ENCODE data around the gene ERGIC2.
"Not testable (repeated sequence)": the region's sequence is repeated elsewhere in the genome, so short reads cannot be mapped to it uniquely, and the experiment has no call there.

ERGIC2 gene, protein sequence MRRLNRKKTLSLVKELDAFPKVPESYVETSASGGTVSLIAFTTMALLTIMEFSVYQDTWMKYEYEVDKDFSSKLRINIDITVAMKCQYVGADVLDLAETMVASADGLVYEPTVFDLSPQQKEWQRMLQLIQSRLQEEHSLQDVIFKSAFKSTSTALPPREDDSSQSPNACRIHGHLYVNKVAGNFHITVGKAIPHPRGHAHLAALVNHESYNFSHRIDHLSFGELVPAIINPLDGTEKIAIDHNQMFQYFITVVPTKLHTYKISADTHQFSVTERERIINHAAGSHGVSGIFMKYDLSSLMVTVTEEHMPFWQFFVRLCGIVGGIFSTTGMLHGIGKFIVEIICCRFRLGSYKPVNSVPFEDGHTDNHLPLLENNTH

DNA sequence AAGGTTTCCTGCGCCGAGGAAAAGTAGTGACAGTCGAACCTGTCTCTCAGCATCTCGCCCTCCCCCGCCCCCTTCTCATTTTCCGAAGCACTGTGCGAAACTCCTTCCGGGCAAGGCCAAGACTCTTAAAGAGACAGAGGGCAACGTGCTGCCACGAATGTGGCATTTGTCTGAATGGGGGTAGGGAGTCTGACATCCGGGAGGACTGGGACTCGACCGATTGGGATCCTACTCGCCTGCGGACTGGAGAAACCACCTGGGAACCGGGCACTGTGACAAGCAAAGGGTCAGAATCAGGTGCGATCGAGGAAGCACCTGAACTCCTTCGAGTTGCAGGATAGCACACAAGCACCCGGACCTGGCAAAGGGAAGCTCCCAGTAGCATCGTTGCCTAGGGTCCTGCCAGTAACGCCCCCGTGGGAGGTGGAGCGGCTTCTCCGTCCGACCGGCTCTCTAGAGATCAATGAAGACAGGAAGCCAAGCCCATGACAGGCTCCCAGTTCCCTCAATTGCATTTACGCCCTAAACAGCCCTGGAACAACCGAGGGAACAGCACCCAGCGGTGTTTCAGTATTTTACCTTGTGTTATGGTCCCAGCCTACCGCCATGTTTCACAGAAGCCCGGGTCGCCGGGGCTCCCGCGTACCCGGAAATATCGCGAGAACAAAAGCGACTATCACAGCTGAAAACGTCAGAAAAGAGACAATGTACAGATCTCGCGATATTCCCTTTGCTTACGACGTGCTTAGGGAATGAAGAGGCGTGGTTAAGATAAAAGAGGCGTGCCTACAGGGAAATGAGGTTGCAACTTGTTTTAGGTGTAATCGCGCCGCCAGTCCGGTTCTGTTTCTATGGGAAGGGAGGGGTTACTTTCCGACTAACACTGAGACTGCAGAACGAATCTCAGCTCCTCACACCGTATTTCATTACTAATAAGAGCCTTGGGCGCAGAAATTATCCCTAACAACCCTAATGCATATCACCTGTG lies at the start of gene ERGIC2:
ERGIC2 (minus strand) TSS at position 637 of the 988 bp plus-strand sequence. CDS start 9,539 bp downstream, outside the sequence.
- peak; percentile 93 for DNase-seq (ENCODE audit: low spot score)

DNA sequence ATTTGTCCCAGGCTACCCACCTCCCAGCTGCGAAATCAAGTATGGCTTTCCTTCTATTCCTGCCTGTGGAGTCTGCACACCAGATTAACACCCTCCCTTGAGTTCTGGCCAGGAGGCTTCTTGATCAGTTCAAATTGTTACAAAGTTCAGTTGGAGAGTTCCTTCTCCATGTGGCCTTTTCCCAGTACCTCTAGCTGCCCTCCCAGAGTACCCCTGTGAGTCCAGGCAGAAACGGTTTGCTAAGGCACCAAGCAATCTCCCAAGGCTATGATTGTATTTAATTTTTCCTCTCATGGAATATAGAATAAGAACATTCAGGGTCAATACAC lies 49.7 kb upstream of the ERGIC2 start:
- DNase-seq (ENCODE audit: low spot score): no peak

DNA sequence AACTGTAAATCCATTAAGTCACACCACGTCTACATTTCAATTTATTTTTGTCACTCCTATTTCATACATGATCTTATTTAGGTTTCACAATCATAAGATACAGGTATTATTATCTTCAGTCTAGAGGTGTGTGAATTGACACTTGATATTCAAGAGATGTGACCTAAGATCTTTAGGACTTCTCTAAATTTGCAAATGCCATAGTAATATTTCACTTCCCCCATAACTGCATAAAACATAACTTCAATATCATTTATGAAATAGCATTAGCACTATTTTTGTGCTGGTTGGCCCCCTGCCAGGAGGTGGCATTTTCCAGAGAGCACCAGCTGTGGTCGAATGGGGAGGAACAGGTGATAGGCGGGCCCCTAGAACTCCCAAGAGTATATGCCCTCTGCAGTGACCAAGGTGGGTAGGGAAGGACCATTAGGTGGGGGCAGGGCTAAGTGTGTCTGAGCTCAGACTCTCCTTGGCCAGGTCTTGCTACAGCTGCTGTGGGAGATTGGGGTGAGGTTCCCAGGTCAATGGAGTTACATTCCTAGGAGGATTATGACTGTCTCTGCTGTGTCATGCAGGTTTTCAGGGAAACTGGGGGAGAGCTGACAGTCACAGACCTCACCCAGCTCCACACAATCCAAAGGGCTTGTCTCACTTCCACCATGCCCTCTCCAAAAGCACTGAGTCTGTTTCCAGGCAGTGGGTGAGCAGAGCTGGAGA lies 49.2 kb upstream of the ERGIC2 start:
- no peak for DNase-seq (ENCODE audit: low spot score)

DNA sequence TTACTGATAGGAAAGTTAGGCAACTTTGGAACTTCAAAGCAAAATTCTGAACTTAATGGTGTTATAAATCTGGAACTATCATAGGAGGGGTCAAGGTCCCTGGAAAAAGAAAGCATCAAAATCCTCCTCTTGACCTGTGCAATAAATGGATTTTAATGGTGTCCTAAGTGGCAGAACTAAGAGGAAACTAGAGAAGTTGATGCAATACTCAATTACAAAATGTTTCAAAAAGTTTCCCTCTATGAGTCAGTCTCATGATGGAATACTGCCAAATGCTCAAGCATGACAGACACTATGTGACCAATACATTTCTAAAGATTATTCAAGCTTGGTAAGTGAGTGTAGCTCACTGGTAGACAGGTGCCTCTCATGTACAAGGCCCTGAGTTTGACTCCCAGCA lies 47.7 kb upstream of the ERGIC2 start:
- no peak for DNase-seq (ENCODE audit: low spot score)

DNA sequence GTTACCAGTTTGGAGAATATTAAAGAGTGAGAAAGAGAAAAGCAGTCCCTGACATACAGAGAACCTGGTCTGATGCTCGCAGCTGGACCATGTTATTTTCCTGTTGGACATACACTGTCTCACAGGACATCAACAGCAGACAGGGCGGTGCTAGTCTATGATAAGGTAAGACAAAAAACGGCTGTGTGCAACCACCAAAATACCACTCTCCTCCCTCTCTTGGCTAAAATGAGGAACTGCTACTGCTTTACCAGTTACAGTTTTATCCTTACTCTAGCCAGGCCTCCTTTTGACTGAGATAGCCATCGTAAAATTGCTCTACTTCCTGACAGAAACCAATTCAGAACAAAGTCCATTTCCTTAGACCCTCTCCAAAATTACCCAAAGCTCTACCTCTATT lies 47.0 kb upstream of the ERGIC2 start:
- no peak for DNase-seq (ENCODE audit: low spot score)

DNA sequence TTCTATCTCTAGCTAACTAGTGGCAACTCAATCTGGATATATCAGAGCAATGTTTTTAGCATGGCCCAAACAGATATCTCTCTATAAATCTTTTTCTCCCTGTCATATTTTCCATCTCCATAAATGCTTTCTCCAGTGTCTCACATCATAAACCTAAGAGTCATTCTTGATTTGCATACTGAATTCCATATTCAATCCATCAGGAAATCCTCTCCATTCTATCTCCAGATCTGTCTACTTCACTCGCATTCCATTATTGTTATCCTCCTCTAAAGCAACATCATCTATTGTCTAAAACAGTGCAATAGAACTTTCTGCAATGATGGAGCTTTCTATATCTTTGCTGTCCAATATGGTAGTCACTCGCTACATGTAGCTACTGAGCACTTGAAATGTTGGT lies 45.5 kb upstream of the ERGIC2 start:
- DNase-seq (ENCODE audit: low spot score): no peak

DNA sequence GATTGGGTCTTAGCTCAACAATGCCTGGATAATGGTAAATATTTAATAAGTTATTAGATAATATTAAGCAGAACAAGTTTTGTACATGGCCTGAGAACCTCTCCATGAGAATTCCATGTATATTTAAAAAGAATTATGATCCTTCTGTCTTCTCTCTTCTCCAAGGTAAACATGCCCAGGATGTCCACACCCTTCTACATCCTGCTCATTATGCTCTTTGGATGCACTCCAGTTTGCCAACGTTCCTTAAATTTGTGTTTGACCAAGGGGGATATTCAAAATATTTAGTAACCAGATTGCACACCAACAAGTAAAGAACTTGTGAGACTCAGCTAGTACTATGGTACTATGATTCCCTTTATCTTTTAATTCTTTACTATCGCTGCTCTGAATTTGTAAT lies 44.8 kb upstream of the ERGIC2 start:
- no peak for DNase-seq (ENCODE audit: low spot score)

DNA sequence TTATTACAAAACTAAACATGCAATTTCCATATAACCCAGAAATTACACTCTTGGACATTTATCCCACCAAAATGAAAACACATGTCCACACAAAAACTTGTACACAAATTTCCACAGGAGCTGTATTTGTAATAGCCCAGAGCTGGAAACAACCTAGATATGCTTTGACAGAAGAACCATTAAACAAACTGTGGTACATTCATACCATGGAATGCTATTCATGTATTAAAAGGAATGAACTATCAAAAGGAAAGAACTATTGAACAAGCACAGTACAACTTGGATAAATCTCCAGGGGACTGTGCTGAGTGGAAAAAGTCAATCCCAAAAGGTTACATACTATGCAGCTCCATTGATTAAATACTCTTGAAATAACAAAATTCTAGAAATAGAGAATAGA lies 35.8 kb upstream of the ERGIC2 start:
- DNase-seq (ENCODE audit: low spot score): no peak

DNA sequence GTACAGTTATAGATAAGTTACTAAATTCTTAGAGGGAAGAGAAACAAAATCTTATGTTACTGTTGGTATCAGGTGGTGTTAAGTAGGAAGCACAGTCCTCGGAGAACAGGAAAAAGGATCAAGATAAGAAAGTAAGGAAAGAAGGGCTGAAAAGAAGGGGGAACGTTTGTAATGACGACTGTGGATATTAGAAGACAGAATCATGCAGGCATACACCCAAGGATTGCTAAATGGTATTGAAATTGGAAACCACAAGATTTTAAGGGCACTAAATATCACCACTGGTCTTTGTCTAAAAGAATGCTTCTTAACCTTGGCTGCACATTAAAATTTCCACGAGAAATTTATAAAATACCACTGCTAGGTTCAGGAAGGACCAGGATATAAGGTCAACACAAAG lies 34.1 kb upstream of the ERGIC2 start:
- DNase-seq (ENCODE audit: low spot score): no peak

DNA sequence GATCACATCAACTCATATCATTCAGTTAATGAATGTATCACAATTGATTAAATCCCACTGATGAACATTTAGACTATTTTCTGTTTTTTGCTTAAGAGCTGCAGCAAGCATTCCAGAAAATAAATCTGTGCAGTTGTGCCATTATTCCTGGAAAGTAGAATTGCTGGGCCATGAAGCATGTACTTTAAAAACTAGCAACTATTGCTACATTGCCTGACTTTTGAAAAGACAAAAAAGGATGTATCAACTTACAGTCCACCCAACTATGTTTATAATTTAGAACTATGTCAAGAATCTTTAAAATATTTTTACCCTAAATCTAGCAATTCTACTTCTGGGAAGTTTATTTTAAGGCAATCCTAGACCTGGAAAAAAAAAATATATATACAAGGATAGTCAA lies 33.4 kb upstream of the ERGIC2 start:
- DNase-seq (ENCODE audit: low spot score): no peak

DNA sequence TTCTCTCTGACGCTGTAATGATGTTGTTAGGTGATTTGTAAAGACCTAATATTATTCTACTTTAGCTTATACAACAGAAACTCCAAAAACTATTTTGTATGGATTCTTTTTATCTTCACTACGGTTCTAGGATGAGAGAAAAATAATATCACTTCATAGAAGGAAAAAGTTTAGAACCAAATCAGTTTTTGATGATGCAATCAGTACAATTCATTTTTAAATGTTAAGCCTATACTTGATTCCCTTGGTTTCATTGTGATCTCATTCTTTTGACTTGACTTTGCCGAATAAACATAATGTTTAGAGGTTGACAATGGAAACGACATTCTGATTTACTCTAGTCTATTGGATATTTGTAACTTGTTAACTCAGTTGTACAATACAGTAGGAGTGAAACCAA lies 24.6 kb upstream of the ERGIC2 start:
- DNase-seq (ENCODE audit: low spot score): no peak

DNA sequence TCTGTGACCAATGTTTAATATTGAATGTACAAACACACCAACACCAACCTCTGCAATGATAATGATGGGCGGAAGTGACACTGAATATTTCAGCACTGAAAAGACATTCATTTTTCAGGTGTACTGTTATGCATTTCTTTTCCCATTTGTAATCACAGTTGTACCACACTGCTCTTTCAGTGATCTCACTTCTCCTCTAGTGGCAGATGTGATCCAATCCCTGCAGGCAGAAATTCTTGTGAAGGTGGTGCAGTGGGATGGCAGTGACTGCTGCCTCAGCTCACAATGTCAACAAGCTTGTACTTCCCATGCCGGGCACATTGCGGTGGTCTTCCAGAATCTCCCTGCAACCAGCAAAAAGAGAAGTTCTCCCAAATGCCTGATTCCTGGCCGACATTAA lies 23.0 kb upstream of the ERGIC2 start:
- no peak for DNase-seq (ENCODE audit: low spot score)

DNA sequence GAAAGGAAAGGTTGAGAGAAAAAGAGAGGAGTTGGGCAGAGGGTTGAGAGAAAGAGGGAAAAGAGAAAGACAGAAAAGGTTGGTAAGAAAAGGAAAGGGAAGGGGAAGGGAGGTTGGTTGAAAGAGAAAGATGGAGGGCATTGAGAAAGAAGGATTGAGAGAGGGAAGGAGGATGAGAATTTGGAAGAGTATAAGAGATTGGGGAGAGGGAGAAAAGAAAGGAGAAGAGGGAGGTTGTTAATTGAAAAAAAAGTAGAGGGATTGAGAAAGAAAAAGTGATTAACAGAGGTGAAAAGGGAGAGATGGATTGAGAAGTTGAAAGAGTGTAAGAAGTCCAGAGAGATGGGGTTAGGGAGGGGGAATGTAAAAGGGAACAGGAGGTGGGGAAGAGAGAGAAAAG lies 21.5 kb upstream of the ERGIC2 start:
- no peak for DNase-seq (ENCODE audit: low spot score)

DNA sequence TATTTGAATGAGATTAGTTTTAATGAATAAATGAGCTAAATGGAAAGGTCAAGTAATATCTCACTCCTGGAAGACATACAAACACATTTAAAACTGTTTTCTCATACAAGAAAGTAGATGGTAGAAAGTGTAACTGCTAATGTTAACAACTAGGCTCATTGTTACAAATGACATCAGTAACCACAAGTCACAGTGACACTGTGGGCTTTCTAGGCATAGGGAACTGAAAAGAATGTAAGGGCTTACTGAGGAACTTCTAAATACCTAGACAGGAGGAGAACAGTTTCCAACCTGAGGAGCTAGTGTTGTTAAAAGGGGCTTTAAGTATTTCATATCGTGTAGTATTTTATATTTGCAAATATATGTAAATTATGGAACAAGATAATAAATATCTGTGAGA lies 17.5 kb upstream of the ERGIC2 start:
- no peak for DNase-seq (ENCODE audit: low spot score)

DNA sequence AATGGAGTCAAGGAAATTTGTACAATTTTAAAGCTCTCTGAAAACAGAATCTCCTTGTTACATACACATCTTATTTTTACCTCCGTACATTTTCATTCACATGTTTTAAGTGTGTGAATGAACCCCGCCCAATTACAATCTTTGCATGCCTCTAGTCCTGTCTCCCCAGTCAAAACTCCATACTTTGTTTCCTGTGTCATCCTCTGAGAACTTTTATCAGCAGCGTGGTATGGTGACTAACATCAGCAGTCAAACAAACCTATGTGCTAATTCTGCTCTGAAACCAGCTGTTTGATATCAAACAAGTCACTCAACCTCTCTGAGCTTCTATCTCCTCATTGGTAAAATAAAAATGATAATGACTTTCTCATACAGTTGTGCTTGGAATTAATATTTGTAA lies 15.8 kb upstream of the ERGIC2 start:
- DNase-seq (ENCODE audit: low spot score): no peak

DNA sequence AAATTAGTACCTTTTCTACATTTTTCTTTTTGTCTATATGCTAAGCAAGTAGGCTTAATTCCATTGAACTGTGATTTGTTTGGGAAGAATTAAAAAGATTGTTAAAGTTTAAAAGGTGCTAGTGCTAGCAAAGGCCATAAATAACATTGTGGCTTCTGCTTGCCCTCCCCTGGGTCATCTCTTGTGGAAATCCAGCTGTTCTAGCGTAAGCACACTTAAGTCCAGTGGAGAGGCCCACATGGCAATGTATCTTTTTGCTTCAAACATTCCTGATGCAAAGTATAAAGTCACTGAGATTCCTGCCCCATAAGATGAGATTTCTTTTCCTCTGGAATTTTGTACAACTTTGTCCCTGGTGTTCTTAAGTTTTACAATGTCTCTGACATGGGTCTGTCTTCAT lies 14.4 kb upstream of the ERGIC2 start:
- no peak for DNase-seq (ENCODE audit: low spot score)

DNA sequence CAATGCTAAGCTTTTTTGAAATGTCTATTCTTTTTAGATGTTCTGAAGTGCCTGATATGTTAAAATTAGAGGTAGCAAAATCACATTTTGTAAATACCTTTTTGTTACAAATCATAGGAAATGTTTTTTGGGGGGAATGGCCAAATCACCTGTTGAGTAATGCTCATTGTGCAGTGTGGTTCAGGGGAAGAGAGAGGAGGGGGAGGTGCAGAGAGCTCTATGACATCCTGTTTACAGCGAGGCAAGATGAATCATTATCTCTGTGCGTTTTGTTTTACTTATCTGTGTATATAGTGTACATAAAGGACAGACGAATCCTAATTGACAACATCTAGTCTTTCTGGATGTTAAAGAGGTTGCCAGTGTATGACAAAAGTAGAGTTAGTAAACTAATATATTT lies 9.4 kb upstream of the ERGIC2 start:
- DNase-seq (ENCODE audit: low spot score): not testable (repeated sequence)

DNA sequence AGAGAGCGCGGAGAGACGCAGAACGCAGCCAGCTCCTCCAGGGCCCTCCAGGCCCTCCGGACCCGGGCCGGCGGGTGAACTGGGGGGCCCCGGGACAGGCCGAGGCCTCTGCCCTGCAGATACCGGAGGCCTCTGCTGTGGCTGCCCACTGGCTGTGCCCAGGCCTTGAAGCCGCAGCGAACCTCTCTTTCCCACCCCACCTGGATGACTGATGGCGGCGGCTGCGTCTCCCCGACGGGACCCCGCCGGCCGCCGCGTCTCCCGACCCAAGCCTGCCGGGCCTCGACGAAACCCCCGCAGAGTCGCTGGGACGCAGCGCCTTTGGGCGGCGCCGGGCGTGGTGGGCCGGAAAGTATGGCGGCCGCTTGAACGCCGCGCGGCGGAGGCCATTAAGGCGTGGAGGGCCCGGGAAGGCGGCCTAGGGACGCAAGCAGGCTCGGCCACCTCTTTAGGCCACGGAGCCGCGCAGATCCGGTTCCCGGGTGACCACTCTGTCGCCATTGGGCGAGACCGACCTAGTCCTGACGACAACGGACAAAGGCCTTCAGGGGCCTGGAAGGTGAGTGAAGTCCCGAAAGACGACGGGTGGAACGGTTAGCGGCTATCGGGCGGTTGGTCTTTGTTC lies 8.4 kb upstream of the ERGIC2 start:
- DNase-seq (ENCODE audit: low spot score): no peak

DNA sequence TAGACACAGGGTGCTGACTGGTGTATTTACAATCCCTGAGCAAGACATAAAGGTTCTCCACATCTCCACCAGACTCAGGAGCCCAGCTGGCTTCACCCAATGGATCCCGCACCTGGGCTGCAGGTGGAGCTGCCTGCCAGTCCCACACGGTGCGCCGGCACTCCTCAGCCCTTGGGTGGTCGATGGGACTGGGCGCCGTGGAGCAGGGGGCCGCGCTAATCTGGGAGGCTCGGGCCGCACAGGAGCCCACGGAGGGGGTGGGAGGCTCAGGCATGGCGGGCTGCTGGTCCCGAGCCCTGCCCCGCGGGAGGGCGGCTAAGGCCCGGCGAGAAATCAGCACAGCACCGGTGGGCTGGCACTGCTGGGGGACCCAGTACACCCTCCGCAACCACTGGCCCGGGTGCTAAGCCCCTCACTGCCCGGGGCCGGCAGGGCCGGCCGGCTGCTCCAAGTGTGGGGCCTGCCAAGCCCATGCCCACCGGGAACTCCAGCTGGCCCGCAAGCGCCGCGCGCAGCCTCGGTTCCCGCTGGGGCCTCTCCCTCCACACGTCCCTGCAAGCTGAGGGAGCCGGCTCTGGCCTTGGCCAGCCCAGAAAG lies 5.2 kb upstream of the ERGIC2 start:
- not testable (repeated sequence) for DNase-seq (ENCODE audit: low spot score)

DNA sequence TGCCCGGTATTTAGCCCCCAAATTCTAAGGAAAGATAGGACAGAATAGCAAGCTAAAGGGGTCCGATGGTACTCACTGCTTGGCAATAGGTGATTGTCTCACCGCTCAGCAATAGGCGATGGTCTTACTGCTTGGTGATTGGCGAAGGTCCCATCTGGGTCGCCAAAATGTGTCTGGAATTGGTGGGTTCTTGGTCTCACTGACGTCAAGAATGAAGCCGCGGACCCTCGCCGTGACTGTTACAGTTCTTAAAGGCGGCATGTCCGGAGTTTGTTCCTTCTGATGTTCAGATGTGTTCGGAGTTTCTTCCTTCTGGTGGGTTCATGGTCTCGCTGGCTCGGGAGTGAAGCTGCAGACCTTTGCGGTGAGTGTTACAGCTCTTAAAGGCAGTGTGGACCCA lies 4.2 kb upstream of the ERGIC2 start:
- not testable (repeated sequence) for DNase-seq (ENCODE audit: low spot score)

DNA sequence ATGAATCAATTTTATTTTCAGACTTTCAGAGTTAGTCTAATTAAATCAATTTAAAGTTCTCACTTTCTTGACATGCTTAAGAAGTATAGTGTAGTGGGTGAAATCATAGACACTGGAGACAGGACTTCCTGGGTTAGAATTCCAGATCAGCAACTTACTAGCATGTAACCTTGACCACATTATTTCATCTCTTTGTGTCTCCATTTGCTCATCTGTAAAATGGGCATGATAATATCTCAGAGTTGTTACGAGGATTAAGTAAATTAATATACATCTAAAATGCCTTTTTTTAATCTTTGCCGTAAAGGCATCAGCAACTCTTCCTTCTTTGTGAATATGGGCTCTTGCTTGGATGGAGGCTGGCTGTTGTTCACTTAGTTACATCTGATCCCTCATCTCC lies 1.3 kb upstream of the ERGIC2 start:
- DNase-seq (ENCODE audit: low spot score): no peak

DNA sequence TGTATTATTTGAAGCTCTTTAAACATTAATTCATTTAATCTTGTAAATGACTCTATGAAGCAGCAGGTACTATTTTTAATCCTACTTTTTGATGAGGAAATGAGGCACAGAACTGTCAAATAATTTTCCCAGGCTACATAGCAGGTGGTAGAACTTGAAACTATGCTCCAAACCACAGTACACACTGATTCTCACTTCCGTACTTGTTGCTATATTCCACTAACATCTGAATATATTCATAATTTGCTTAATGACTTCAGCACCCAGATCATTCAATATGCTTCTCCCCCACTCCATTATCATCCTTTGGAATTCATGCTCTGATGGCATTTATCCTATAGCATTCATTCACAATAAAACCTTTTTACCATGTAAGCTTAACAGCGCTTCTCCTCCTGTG lies 4.9 kb downstream of the ERGIC2 start:
- no peak for DNase-seq (ENCODE audit: low spot score)

Measured in globus pallidus (tissue), 1 donor.